Stimulated activated naive CD4-positive, alpha-beta T cell treated with Interleukin-2 at 50 U/mL for 16 hours (primary cell): ENCODE results near the gene OIP5.
A peak's percentile ranks its signal among the peaks of the same experiment; 100 is the strongest.
"Not testable (repeated sequence)": the region's sequence is repeated elsewhere in the genome, so short reads cannot be mapped to it uniquely, and the experiment has no call there.

Experiments
- DNase-seq: peaks from one replicate; lab custom pipeline; 2025; lab: John Stamatoyannopoulos, UW

Gene OIP5

DNA sequence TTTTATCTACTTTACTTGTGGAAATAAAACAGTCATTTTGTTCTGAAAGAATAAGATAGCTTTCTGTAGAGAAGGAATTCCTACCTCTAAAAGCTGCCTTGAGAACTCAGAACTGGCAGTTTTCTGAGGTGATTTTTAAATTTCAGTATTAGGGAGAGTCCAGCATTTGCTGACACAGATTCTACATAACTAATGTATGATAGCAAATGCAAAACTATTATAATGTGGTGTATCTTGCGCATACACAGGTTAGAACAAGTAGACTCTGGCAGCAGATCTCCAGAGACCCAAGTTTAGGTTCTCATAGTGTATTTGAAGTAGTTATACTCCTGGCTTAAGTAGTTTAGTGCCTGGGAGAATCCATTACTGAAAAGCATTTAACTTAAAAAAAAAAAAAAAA, 30.8 kb downstream of the OIP5 start:
- DNase-seq, result no peak

DNA sequence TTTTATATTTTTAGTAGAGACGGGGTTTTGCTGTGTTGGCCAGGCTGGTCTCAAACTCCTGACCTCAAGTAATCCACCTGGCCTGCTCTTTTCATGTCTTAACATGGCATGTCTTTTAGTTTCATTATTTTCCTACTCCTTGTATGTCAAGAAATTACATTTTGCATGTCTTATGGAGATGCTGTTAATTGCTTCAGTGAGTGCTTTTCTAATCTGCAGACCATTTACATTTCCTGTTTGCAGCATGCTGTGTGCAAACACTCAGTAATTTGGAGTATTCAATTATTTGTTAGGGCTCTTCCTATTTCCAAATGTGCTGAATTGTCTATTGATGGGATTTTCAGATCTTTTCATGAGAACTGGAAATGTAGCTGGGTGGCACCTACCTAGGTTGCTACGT, 31.3 kb downstream of the OIP5 start:
- DNase-seq, result not testable (repeated sequence)

DNA sequence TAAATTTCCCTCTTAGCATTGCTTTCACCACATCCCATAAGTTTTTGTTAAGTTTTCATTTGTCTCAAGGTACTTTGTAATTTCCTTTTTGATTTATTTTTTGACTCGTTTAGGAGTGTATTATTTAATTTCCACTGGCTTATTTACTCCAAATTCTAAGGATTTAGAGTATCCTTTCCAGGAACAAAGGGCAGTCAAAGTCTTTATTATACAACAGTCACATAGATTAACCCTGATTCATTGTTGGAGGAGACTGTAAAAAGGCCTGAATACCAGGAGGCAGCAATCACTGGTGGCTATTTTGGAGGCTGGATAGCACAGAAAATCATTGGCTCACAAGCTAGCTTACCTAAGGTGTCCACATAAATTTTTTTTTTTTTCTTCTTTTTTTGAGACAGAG, 39.9 kb downstream of the OIP5 start:
- DNase-seq, result no peak

DNA sequence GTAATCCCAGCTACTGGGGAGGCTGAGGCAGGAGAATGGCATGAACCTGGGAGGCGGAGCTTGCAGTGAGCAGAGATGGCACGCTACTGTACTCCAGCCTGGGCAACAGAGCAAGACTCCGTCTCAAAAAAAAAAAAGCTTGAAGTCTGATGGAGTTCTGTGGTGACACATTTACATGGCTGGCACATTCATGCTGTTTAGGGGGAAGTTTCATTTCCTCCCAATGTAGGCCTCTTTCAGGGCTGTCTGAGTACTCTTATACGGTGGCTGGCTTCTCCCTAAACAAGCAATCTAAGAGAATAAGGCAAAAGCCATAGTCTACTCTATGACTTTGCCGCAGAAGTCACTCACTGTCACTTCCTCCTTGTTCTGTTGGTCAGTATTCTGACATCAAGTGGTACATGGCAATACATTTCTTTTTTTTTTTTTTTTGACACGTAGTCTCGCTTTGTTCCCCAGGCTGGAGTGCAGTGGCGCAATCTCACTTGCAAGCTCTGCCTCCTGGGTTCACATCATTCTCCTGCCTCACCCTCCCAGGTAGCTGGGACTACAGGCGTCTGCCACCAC, 41.2 kb downstream of the OIP5 start:
- no peak for DNase-seq

DNA sequence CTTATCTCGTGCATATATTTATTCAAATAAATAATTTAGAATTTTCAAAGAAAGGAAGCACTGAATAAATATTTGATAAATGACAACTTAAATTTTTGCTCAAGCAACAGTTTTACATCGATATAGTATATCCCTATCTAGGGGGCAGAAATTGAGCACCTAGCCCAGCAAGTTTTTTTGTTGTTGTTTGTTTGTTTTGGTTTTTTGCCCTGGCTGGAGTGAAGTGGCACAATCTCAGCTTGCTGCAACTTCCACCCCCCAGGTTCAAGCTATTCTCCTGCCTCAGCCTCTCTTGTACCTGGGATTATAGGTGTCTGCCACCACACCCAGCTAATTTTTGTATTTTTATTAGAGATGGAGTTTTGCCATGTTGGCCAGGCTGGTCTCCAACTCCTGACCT, 42.4 kb downstream of the OIP5 start:
- DNase-seq, result no peak

DNA sequence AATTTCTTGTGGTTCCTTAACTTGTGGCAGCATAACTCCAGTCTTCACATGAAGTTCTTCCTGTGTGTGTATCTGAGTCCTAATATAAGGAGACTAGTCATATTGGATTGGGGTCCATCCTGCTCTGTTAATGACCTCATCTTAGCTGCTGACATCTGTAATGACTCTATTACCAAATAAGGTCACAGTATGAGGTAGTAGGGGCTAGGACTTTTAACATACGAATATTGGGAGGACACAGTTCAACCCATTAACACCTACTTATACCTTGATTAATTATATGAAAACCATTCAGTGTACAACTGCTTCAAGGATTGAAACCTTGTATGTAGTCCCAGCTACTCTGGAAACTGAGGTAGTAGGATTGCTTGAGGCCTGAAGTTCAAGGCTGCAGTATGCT, 43.9 kb downstream of the OIP5 start:
- no peak for DNase-seq

DNA sequence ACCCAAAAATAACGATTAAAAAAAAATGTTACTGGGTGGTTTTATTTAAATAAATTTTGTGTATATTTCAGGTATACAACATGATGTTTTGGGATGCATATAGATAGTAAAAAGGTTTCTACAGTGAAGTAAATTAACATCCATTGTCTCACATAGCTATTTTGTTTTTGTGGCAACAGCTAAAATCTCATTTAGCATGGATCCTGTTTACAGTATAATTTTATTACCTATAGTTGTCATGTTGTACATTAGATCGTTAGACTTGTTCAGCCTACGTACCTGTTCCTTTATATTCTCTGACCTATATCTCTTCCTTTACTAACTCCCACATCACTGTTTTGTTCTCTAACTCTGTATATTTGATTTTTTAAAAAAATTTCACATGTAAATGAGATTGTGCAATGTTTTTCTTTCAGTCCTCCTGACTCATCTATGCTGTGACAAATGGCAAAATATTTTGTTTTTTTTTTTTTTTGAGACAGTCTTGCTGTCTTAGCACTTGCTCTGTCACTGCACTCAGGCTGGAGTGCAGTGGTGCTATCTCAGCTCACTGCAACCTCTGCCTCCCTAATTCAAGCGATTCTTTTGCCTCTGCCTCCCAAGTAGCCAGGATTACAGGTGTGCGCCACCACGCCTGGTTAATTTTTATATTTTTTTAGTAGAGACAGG, 45.6 kb downstream of the OIP5 start:
- no peak for DNase-seq

DNA sequence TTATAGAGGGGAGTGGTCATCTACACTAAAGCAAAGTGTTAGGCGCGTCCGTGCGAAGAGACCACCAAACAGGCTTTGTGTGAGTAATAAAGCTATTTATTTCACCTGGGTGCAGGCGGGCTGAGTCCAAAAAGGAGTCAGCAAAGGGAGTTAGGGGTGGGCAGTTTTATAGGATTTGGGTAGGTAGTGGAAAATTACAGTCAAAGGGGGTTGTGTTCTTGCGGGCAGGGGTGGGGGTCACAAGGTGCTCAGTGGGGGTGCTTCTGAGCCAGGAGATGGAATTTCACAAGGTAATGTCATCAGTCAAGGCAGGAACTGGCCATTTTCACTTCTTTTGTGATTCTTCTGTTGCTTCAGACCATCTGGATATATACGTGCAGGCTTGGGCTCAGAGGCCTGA, 47.1 kb downstream of the OIP5 start:
- DNase-seq, result no peak

DNA sequence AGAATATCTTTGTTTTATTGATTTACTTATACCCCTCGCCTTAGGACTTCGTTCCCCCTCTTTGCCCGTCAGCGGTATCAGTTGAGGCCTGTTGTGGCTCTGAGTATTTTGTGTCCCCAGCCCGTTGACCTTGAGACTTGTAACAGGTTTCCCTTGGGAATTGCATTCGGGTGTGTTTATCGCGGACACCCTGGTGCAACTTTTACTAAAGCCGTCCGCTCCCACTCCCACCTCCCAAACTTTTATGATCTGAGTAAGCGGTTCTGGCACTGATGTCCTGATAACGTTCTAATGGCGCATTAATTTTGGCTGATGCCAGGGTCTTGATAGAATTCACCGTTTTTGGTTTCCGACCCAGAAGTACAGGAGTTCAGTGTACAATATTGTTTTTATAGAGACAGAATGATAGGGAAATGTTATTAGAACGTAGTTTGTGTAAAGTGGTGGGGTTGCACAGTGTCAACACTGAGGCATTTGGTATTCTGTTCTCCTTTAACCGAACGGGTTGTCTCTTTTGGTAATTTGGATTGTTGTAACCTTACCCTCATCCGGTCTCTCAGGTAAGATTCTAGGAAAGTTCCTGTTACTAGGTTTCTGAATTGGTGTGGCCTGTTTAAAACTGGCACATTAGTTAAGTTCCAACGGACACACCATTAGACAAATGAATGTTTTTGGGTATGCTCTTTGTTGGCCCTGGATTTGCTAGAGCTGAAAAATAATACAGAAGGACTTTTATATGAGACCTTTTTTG, 47.8 kb downstream of the OIP5 start:
- DNase-seq, result no peak

DNA sequence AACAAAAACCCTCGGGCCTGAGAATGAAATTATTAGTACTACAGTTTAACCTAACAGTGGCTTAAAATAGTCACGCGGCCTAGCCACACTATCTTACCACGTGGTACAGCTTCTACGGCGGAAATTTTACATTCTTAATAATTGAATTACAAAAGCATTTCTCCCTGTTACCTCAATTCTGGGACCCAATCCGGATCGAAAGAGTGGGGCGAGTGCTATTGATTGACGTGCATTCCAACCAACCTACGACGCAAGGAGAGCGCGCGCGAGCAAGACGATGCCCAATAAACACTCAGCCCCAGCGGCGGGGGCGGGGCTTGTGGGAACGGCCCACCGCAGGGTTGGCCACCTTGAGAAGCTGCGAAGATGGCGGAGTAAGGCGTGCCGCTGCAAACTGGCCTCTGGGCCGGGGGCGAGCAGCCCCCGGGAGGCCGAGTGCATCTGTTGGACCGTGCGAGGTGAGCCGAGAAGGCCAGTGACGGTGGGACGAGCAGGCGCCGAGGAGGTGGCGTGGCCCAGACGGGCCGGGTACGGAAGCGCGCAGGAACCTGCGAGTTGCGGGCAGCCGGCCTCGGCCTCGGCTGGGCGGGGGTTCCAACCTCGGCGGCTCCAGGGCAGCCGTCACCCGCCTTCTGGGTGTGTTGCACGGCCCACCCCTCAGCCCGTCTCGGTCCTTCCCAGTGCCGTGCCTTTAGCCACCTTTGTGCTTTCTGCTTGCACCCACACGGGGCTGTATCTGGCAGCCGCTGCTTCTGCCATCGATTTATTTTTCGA, 48.6 kb downstream of the OIP5 start:
- DNase-seq, result peak; percentile 98

DNA sequence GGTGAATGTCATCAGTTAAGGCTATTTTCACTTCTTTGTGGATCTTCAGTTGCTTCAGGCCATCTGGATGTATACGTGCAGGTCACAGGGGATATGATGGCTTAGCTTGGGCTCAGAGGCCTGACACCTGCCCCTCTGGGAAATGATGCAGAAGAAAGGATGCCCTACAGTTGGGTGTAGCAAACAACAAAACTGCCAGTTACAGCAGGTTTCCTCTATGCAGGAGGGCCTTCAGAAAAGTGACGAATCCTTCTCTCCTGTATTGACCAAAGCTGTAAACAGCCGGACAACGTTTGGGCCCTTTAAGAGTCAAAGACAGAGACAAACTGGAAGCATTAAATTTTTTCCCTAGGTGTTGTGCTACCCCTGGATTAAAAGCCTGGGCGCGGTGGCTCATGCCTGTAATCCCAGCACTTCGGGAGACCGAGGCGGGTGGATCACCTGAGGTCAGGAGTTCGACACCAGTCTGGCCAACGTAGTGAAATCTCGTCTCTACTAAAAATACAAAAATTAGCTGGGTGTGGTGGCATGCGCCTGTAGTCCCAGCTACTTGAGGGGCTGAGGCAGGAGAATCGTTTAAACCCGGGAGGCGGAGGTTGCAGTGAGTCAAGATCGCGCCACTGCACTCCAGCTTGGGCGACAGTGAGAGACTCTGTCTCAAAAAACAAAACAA, 49.3 kb downstream of the OIP5 start:
- DNase-seq, result not testable (repeated sequence)

DNA sequence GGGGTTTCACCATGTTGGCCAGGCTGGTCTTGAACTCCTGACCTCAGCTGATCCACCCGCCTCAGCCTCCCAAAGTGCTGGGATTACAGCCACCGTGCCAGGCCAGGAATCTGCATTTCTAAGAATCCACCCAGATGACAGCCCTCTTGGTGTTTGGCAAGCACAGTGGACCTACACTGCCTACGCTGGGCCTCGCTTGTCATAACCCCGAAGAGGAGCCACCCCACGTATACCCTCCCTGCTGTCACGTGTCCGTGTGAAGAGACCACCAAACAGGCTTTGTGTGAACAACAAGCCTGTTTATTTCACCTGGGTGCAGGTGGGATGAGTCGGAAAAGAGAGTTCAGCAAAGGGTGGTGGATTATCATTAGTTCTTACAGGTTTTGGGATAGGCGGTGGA, 50.0 kb downstream of the OIP5 start:
- DNase-seq, result not testable (repeated sequence)

DNA sequence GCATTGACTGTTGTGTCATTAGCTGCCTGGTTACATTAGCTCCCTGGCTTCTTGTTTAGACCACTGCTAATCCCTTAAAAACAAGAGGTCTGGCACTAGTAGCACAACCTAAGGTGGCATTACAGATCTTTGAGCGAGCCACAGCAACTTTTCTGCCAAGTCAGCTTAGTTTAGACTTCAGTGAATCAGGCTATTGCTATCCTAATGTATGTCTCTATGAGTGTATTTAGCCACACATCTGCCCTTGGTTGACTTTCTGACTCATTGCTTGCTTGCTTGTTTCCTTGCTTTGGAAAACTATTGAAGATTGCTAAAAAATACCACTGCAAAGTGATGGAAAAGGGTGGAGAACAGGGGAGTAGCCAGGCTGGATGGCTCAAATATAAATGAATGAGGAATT, 51.2 kb downstream of the OIP5 start:
- no peak for DNase-seq

DNA sequence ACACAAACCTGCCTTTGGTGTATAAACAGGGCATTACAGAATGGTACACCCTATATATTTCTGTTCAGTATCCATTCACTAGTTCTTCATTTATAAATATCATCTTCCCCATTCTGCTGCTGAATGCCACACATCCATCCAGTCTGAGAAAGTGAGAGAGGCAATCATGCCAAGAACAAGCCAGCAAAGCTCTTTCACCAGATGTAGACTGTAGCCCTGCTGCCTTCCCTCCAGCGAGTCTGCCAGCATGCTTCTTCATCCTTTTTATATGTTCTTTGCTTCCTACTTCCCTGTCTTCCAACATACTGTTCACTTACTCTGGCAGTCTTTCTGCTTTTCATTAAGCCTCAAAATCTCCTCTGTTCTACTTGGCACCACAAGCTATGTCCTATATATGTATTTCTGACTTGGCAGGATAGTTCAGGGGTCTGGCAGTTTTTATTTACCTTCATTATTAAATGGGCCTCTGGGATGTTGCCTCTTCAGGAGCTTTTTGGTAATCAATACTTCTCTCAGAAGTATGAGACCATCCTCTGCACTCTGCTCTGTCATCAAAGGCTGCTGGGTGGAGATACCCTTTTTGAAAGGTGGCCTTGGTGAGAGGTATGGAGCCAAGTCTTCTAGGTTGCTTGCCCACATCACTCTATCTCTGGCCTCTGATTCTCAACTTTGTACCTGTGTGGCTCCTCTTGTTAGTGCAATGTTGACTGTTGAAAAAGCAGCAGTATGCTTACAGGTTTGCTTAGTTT, 52.7 kb downstream of the OIP5 start:
- DNase-seq, result no peak

DNA sequence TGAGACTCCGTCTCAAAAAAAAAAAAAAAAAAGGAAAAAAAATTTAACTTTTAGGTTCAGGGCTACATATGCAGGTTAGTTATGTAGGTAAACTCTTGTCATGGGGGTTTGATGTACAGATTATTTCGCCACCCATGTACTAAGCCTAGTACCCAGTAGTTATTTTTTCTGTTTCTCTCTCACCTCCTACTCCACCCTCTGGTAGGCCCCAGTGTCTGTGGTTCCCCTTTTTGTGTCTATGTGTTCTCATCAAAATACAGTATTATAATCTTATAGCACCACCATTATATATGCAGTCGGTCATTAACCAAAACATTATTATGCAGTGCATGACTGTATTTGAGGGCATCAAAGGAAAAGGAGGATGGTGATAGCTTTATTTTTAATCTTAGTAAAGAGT, 54.1 kb downstream of the OIP5 start:
- no peak for DNase-seq

DNA sequence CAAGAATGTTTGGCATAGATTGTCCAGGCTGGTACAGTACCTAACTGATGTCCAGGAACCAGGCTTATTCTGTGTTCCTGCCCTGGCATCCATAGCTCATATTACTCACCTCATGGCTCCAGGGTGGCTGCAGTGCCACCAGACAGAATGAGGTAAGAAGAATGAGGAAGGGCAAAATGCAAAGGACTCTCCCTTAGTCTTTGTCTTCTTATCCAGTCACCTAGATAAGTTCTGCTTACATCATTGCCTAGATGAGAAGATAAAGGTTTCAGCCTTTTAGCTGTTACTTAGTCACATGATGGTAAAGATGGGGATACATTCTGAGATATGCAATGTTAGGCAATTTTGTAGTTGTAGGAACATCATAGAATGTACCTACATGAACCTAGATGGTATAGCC, 55.6 kb downstream of the OIP5 start:
- DNase-seq, result no peak

DNA sequence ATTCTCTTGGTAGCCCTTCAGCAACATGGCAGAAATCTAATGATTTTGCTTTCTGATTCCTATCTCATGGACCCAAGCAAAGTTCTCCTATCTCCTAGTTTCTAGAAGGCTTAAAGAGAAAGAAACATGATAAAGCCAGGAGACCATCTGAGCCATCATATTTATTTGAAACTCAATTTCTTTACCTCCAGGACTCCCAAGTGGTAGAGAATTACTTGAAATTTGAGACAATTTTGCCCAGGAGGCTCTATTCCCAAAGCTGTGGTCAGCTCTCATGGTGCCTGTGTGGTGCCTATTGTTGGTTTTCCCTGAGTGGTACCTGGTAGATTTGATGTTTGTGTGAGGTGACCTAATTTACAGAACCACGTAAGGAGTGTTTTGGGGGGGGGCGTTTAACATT, 62.5 kb downstream of the OIP5 start:
- no peak for DNase-seq

DNA sequence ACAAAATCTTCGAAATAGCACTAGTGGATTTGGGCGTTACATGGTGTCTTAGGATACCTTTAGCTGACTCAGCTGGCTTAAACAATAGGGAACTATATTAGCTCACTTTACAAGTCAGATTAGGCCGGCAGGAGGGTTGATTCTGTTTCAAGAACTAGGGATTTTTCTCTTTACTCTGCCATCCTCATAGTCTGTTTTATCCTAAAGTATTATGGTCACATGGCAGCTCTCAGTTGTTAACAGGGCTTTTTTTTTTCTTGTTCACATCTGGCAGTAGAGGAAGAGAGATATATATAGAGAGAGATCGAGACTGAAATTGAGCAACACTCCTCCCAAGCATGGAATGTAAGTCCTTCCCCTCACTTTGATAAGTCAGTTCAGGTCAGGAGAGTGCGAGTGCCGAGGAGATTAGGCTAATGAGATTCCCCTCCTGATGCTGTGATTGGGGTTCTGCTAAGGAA, 68.5 kb downstream of the OIP5 start:
- DNase-seq, result no peak

DNA sequence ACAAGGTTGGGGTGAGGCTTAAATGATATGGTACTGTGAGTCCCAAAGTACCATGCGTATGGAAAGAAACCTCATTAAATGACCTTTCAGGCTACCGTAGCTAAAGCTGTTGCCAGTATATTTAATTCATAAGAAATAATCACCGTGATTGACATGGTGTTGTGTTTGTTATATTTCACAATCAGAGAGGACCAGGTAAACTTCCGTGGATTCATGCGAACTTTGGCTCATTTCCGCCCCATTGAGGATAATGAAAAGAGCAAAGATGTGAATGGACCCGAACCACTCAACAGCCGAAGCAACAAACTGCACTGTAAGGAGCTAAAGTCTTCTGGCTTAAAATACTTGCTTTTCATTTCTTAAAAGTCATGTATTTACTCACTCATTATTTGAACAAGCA, 69.8 kb downstream of the OIP5 start:
- DNase-seq, result no peak

DNA sequence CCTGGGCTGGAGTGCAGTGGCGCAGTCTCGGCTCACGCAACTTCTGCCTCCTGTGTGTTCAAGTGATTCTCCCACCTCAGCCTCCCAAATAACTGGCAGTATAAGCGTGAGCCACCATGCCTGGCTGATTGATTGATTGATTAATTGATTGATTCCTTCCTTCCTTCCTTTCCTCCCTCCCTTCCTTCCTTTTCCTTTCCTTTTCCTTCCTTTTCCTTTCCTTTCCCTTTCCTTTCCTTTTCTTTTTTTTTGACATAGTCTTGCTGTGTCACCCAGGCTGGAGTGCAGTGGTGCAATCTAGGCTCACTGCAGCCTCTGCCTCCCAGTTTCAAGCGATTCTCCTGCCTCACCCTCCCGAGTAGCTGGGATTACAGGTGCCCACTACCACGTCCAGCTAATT, 71.5 kb downstream of the OIP5 start:
- not testable (repeated sequence) for DNase-seq

DNA sequence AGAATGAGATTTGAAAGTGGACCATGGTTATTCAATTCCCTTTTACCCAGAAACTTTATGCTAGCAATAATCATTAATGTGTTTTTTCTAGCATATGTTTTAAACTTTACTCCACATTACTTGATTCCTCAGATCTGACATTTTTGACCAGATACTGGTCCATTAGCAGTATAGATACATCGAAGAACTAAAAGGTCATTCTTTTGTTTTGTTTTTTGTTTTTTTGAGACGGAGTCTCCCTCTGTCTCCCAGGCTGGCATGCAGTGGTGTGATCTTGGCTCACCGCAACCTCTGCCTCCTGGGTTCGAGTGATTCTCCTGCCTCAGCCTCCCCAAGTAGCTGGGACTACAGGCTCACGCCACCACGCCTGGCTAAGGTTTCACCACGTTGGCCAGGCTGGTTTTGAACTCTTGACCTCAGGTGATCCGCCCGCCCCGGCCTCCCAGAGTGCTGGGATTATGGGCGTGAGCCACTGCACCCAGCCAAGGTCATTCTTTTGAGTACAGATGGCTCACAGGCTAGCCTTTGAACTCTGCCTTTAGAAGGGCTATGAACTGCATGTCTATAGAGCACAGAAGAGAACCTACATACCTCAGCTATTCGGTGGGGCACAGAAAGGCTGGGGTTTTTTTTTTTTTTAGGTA, 72.7 kb downstream of the OIP5 start:
- DNase-seq, result no peak
